ENCODE measurements around the gene ARHGAP24. TPM values are rescaled to one million over a fixed set of nuclear protein-coding genes. Genes with fewer than 3 reads are reported as not detected.

Gene ARHGAP24
- total RNA-seq, 1 donor, result 52.5 TPM

- H3K9me3 ChIP-seq (ENCODE audit: low read depth, low read length), result no peaks in the 10 kb centered on the region
- no peaks in the 10 kb centered on the region for H4K20me1 ChIP-seq (ENCODE audit: insufficient read depth, low read length)
- H3K4me3 ChIP-seq (ENCODE audit: insufficient read depth, low read length), result peak overlapping the region; percentile 80
- no peak for DNase-seq (ENCODE audit: insufficient read length, low spot score, missing footprints)
- no peak overlapping the region for H3K27ac ChIP-seq (ENCODE audit: low read depth, low read length)
- TF ChIP-seq CTCF (IDR thresholded peaks at IDR 0.05; ENCODE audit: extremely low read depth, low read depth, low read length), result no peak
- no peaks in the 10 kb centered on the region for H3K79me2 ChIP-seq (ENCODE audit: insufficient read depth, low read length)
- H3K36me3 ChIP-seq (ENCODE audit: insufficient read depth, low read length), result no peaks in the 10 kb centered on the region
- peaks cover 9% of the 10 kb centered on the region for H3K4me1 ChIP-seq (ENCODE audit: insufficient read depth, low read length)
- H3K27me3 ChIP-seq (ENCODE audit: insufficient read depth, low read length), result no peaks in the 10 kb centered on the region
- no peak overlapping the region for H2AFZ ChIP-seq (ENCODE audit: low read length)
- peak overlapping the region; percentile 86 for H3K4me2 ChIP-seq (ENCODE audit: insufficient read depth, low read length)
These were observed 782 bp downstream of the ARHGAP24 start for GRCh38 chr4:85475631-85476233.

GRCh38 chr4:85476381-85476780 lies 1.4 kb downstream of the ARHGAP24 start:
- no peak overlapping the region for H3K4me2 ChIP-seq (ENCODE audit: insufficient read depth, low read length)

GRCh38 chr4:85477534-85477933 lies 2.6 kb downstream of the ARHGAP24 start:
- Histone ChIP-seq H3K36me3 (ENCODE audit: insufficient read depth, low read length) (no peaks in the 10 kb centered on the region), H3K4me3 (ENCODE audit: insufficient read depth, low read length) (no peak overlapping the region), H3K79me2 (ENCODE audit: insufficient read depth, low read length) (no peaks in the 10 kb centered on the region), H4K20me1 (ENCODE audit: insufficient read depth, low read length) (no peaks in the 10 kb centered on the region), H3K9me3 (ENCODE audit: low read depth, low read length) (no peaks in the 10 kb centered on the region), H3K27me3 (ENCODE audit: insufficient read depth, low read length) (no peaks in the 10 kb centered on the region), H3K27ac (ENCODE audit: low read depth, low read length) (no peak overlapping the region), H2AFZ (ENCODE audit: low read length) (no peak overlapping the region), H3K4me2 (ENCODE audit: insufficient read depth, low read length) (no peak overlapping the region), H3K4me1 (ENCODE audit: insufficient read depth, low read length) (peaks cover 9% of the 10 kb centered on the region)
- no peak for TF ChIP-seq CTCF (IDR thresholded peaks at IDR 0.05; ENCODE audit: extremely low read depth, low read depth, low read length)
- no peak for DNase-seq (ENCODE audit: insufficient read length, low spot score, missing footprints)

More at GRCh38 chr4:85476381-85476780, 1.4 kb downstream of the ARHGAP24 start:
- H2AFZ ChIP-seq (ENCODE audit: low read length), result no peak overlapping the region
- H3K4me3 ChIP-seq (ENCODE audit: insufficient read depth, low read length), result no peak overlapping the region
- no peak for TF ChIP-seq CTCF (IDR thresholded peaks at IDR 0.05; ENCODE audit: extremely low read depth, low read depth, low read length)
- H3K79me2 ChIP-seq (ENCODE audit: insufficient read depth, low read length), result no peaks in the 10 kb centered on the region
- peaks cover 9% of the 10 kb centered on the region for H3K4me1 ChIP-seq (ENCODE audit: insufficient read depth, low read length)
- H3K9me3 ChIP-seq (ENCODE audit: low read depth, low read length), result no peaks in the 10 kb centered on the region
- DNase-seq (ENCODE audit: insufficient read length, low spot score, missing footprints), result no peak
- H3K36me3 ChIP-seq (ENCODE audit: insufficient read depth, low read length), result no peaks in the 10 kb centered on the region
- H3K27me3 ChIP-seq (ENCODE audit: insufficient read depth, low read length), result no peaks in the 10 kb centered on the region
- H3K27ac ChIP-seq (ENCODE audit: low read depth, low read length), result no peak overlapping the region
- H4K20me1 ChIP-seq (ENCODE audit: insufficient read depth, low read length), result no peaks in the 10 kb centered on the region

GRCh38 chr4:85478576-85478975 lies 3.6 kb downstream of the ARHGAP24 start:
- peak overlapping the region; percentile 14 for H2AFZ ChIP-seq (ENCODE audit: low read length)

More at GRCh38 chr4:85478576-85478975, 3.6 kb downstream of the ARHGAP24 start:
- Histone ChIP-seq H4K20me1 (ENCODE audit: insufficient read depth, low read length) (no peaks in the 10 kb centered on the region), H3K27me3 (ENCODE audit: insufficient read depth, low read length) (no peaks in the 10 kb centered on the region), H3K27ac (ENCODE audit: low read depth, low read length) (no peak overlapping the region), H3K79me2 (ENCODE audit: insufficient read depth, low read length) (no peaks in the 10 kb centered on the region), H3K4me1 (ENCODE audit: insufficient read depth, low read length) (peaks cover 9% of the 10 kb centered on the region), H3K4me2 (ENCODE audit: insufficient read depth, low read length) (peak overlapping the region; percentile 59), H3K9me3 (ENCODE audit: low read depth, low read length) (no peaks in the 10 kb centered on the region), H3K36me3 (ENCODE audit: insufficient read depth, low read length) (no peaks in the 10 kb centered on the region), H3K4me3 (ENCODE audit: insufficient read depth, low read length) (peak overlapping the region; percentile 14)
- DNase-seq (ENCODE audit: insufficient read length, low spot score, missing footprints), result peak; percentile 80
- no peak for TF ChIP-seq CTCF (IDR thresholded peaks at IDR 0.05; ENCODE audit: extremely low read depth, low read depth, low read length)
